OCI-LY1 (cell line): ENCODE results near the gene NNT.

Experiments
- EZH2 ChIP-seq: fragments of 200-600 bp; sonication (generic), shearing (Covaris generic); IDR thresholded peaks from 2 replicates; pipeline ENCODE4 v1.8.0; 2017; ENCODE audit warnings: borderline replicate concordance, mixed run types, mild to moderate bottlenecking, antibody characterized with exemption, low read length, moderate library complexity, mixed read lengths
- TF ChIP-seq, protein P1 (sequence below): fragments of 200-600 bp; sonication (generic), shearing (Covaris generic); IDR thresholded peaks from 2 replicates; pipeline ENCODE4 v1.5.1; 2017; ENCODE audit warnings: mild to moderate bottlenecking, antibody characterized with exemption, low read length, moderate library complexity, mixed read lengths

DNA sequence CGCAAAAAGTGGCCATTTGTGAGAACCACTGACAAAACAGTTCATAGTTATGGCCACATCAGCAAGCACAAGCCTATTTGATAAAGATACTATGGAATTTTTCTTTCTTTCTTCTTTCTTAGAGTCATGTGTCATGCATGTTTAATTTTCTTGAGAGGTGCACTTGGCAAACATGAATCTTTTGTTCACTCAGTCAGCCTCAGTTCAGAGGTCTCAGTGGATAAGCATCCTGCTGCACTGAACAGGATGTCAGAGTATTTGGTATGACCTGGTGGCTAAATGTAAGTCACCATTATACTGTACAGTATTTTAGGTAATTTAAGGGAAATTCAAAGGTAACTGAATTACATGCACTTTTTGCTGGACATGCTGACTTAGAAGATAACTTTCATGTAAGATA lies 5.4 kb downstream of the NNT start:
- TF ChIP-seq, protein P1, sequence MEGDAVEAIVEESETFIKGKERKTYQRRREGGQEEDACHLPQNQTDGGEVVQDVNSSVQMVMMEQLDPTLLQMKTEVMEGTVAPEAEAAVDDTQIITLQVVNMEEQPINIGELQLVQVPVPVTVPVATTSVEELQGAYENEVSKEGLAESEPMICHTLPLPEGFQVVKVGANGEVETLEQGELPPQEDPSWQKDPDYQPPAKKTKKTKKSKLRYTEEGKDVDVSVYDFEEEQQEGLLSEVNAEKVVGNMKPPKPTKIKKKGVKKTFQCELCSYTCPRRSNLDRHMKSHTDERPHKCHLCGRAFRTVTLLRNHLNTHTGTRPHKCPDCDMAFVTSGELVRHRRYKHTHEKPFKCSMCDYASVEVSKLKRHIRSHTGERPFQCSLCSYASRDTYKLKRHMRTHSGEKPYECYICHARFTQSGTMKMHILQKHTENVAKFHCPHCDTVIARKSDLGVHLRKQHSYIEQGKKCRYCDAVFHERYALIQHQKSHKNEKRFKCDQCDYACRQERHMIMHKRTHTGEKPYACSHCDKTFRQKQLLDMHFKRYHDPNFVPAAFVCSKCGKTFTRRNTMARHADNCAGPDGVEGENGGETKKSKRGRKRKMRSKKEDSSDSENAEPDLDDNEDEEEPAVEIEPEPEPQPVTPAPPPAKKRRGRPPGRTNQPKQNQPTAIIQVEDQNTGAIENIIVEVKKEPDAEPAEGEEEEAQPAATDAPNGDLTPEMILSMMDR = no peak
- TF ChIP-seq EZH2 = no peak
